ENCODE data around the gene C18orf63.

- TF ChIP-seq RAD21 (conservative IDR thresholded peaks at IDR 0.05): no peak
- no peak for TF ChIP-seq CTCF (IDR thresholded peaks at IDR 0.05; ENCODE audit: poor library complexity, severe bottlenecking)
- TF ChIP-seq EP300 (conservative IDR thresholded peaks at IDR 0.05; ENCODE audit: poor library complexity, severe bottlenecking): no peak
These were observed 21.1 kb upstream of the C18orf63 start for GRCh38 chr18:74294526-74294925.

Measured in neural cell (in vitro differentiated cells).